PFSK-1 (cell line): ENCODE results near the gene AGPAT3.

Source experiments
- SIN3A ChIP-seq: IDR thresholded peaks from 2 replicates; pipeline ENCODE4 v1.6.1; 2012; ENCODE audit warnings: mild to moderate bottlenecking, low read length, moderate library complexity, borderline replicate concordance; ENCODE audit not compliant: insufficient read depth
- TF ChIP-seq, protein P1 (sequence below), 2 experiments: IDR thresholded peaks; 2 replicates each; pipeline versions ENCODE4 v1.6.1 to v1.8.0; 2011 to 2012; ENCODE audit warnings: low read depth in 2 of 2, low read length in 2 of 2, control low read depth in 1 of 2, inconsistent platforms in 1 of 2, mild to moderate bottlenecking in 1 of 2, moderate library complexity in 1 of 2; ENCODE audit not compliant: insufficient read depth in 1 of 2

DNA sequence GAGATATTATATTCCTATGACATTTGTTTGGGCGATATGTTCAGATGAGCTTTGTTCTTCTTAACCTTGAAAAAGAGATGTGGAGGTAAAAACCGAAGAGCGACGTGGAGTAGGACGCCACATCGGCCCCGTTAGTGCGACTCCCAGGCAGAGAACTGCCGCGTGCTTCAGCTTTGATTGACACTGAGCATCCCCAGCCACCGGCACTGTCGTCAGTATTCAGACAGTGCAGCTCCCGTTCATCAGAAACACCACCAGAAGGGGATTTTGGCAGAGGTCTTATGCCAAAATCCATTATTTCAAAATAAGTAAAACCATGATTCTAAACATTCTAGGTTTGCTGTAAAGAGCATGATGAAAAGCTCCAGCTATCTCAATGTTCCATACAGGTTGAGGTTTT, 66.5 kb downstream of the AGPAT3 start:
- no peak for TF ChIP-seq SIN3A
- TF ChIP-seq, protein P1, sequence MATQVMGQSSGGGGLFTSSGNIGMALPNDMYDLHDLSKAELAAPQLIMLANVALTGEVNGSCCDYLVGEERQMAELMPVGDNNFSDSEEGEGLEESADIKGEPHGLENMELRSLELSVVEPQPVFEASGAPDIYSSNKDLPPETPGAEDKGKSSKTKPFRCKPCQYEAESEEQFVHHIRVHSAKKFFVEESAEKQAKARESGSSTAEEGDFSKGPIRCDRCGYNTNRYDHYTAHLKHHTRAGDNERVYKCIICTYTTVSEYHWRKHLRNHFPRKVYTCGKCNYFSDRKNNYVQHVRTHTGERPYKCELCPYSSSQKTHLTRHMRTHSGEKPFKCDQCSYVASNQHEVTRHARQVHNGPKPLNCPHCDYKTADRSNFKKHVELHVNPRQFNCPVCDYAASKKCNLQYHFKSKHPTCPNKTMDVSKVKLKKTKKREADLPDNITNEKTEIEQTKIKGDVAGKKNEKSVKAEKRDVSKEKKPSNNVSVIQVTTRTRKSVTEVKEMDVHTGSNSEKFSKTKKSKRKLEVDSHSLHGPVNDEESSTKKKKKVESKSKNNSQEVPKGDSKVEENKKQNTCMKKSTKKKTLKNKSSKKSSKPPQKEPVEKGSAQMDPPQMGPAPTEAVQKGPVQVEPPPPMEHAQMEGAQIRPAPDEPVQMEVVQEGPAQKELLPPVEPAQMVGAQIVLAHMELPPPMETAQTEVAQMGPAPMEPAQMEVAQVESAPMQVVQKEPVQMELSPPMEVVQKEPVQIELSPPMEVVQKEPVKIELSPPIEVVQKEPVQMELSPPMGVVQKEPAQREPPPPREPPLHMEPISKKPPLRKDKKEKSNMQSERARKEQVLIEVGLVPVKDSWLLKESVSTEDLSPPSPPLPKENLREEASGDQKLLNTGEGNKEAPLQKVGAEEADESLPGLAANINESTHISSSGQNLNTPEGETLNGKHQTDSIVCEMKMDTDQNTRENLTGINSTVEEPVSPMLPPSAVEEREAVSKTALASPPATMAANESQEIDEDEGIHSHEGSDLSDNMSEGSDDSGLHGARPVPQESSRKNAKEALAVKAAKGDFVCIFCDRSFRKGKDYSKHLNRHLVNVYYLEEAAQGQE (IDR thresholded peaks at IDR 0.05; ENCODE audit: insufficient read depth in 1 of 2, low read depth in 2 of 2, low read length in 2 of 2) = no peak
